GM10266 (cell line): ENCODE results near the gene FAM151B.

Experiments used
- DNase-seq: peaks from one replicate; pipeline ENCODE4 v3.0.0; 2012; ENCODE audit errors: extremely low spot score
- CTCF ChIP-seq: IDR thresholded peaks from 2 replicates; pipeline ENCODE4 v1.5.1; 2012; ENCODE audit warnings: mild to moderate bottlenecking, low read depth; ENCODE audit not compliant: control insufficient read depth, insufficient read depth; ENCODE audit errors: missing control alignments

Gene FAM151B

GRCh38 chr5:80503641-80504040 lies 15.7 kb downstream of the FAM151B start:
- DNase-seq: no peak
- no peak for TF ChIP-seq CTCF

GRCh38 chr5:80504833-80505232 lies 16.9 kb downstream of the FAM151B start:
- TF ChIP-seq CTCF: no peak
- DNase-seq: no peak

GRCh38 chr5:80507663-80508062 lies 19.8 kb downstream of the FAM151B start:
- no peak for DNase-seq
- TF ChIP-seq CTCF: no peak

- no peak for TF ChIP-seq CTCF
- DNase-seq: no peak
These were observed 20.9 kb downstream of the FAM151B start for GRCh38 chr5:80508844-80509243.

GRCh38 chr5:80509362-80509761 lies 21.5 kb downstream of the FAM151B start:
- no peak for DNase-seq
- TF ChIP-seq CTCF: no peak

GRCh38 chr5:80516826-80517225 lies 28.9 kb downstream of the FAM151B start:
- peak; percentile 4 for DNase-seq
- TF ChIP-seq CTCF: no peak

- no peak for TF ChIP-seq CTCF
- DNase-seq: no peak
These were observed 52.8 kb downstream of the FAM151B start for GRCh38 chr5:80540691-80541090.
